ENCODE data around the gene PDGFRB.

- TF ChIP-seq, protein P1, sequence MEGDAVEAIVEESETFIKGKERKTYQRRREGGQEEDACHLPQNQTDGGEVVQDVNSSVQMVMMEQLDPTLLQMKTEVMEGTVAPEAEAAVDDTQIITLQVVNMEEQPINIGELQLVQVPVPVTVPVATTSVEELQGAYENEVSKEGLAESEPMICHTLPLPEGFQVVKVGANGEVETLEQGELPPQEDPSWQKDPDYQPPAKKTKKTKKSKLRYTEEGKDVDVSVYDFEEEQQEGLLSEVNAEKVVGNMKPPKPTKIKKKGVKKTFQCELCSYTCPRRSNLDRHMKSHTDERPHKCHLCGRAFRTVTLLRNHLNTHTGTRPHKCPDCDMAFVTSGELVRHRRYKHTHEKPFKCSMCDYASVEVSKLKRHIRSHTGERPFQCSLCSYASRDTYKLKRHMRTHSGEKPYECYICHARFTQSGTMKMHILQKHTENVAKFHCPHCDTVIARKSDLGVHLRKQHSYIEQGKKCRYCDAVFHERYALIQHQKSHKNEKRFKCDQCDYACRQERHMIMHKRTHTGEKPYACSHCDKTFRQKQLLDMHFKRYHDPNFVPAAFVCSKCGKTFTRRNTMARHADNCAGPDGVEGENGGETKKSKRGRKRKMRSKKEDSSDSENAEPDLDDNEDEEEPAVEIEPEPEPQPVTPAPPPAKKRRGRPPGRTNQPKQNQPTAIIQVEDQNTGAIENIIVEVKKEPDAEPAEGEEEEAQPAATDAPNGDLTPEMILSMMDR (conservative IDR thresholded peaks at IDR 0.05 in 1 of 2, IDR thresholded peaks at IDR 0.05 in 1 of 2; ENCODE audit: extremely low read depth in 1 of 2, insufficient read depth in 1 of 2, low read depth in 1 of 2, low read length in 2 of 2): no peak
- TF ChIP-seq EZH2 (IDR thresholded peaks at IDR 0.05; ENCODE audit: borderline replicate concordance, low read length): no peak
Observed at GRCh38 chr5:150175076-150175475, 19.4 kb upstream of the PDGFRB start.
